ENCODE measurements around the gene UTP20.

UTP20 gene

GRCh38 chr12:101280006-101280505 is at the start of gene UTP20:
Gene UTP20 (plus strand): TSS chr12:101280105. CDS start chr12:101280283, 178 bp downstream.
- DNase-seq = peak; percentile 93

- DNase-seq = no peak
Observed at GRCh38 chr12:101230547-101230946, 49.4 kb upstream of the UTP20 start.

GRCh38 chr12:101231636-101232035 is 48.3 kb upstream of the UTP20 start:
- DNase-seq = no peak

DNA sequence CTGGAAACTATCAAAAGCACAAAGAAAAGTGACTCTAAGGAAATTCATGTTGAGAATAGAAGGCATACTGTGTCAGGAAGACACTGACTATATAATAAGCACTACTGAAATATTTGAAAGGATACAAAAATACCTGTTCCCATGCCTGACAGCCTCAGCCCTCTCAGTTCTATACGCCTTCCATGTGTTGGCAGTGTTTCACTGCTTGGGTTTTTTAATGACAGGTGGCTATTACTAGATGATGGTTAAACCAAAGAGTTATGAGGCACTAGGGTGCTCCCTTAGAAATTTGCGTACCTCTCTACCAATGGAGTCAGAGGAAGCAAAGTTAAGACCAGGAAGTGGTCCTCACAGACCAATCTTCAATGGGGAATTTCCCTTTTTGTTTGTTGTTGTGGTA is 44.2 kb upstream of the UTP20 start:
- no peak for DNase-seq

DNA sequence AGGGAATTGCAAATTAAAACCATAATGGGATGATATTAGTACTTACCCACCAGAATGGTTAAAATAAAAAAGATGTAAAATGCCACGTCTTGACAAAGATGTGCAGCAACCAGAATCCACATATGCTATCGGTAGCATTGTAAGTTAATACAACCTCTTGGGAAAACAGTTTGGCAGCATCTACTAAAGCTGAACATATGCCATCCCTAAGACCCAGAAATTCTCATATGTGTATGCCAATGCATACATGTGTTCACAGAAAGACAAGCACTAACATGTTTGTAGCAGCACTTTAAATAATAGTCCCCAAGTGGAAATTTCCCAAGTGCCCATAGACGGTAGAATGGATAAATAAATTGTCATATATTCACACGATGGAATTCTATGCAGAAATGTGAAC is 41.6 kb upstream of the UTP20 start:
- DNase-seq = no peak

DNA sequence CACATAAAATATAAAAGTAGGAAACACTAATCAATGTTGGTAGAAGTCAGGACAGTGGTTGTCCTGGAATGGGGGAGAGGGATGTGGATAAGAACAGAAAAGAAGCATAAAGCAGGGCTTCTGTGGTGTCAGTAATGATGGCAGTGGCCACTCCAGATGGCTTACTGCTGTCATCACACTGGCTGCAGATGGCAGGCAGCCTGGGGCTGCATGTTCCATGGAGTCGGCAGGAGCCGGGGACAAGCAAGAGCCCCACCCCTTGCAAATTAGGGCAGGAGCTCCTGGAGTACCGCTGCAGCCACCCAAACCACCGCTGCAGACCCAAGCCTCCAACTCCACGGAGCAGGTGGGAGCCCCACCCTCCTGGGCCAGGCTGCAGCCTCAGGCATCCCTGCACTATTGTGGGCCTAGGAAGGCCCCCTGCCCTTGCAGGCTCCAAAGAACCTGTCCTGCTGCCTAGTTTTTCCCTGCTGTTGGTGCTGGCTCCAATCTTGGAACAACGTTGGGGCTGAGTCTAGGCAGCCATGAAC is 41.0 kb upstream of the UTP20 start:
- no peak for DNase-seq

GRCh38 chr12:101243074-101243473 is 36.8 kb upstream of the UTP20 start:
- no peak for DNase-seq

DNA sequence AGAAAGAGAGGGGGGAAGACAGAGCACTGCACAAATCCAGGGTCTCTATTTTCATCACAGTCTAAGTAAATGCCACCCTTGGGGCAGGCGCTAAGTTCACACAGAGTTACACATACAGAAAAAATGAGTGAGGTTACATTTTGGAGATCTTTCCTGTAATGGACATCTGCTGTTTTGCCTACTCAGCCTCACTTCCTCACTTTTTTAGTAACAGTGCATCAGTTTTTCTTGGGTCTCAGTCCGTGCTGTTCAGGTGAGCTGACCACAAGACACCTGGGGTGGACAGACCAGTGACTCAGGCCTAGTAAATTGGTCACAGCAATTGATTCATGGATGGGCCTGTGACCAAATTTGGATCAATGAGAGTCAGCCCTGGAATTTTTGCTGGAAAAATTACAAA is 36.3 kb upstream of the UTP20 start:
- no peak for DNase-seq

- DNase-seq = no peak
Observed at GRCh38 chr12:101256266-101256665, 23.6 kb upstream of the UTP20 start.

- DNase-seq = no peak
Observed at GRCh38 chr12:101257357-101257756, 22.5 kb upstream of the UTP20 start.

DNA sequence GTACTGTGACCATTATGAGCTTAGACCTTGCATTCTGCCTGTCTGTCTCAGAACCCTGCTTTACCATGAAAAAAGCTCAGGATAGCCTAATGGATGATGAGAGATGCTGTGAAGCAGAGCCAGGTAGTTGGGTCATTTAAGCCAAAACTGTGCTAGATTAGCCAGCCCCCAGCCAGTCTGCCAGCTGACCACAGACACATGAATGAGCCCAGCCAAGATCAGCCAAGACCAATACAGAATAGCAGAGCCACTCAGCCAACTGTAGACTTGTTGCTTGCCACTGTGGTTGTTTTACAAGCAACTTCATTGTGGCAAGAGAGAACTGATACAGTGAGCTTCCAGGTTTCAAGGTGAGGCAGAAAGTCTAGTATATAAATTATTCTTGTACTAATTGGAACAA is 12.8 kb upstream of the UTP20 start:
- no peak for DNase-seq

GRCh38 chr12:101276433-101276832 is 3.5 kb upstream of the UTP20 start:
- DNase-seq = no peak

- no peak for DNase-seq
Observed at GRCh38 chr12:101277443-101277842, 2.5 kb upstream of the UTP20 start.

- DNase-seq = no peak
Observed at GRCh38 chr12:101287357-101287756, 7.5 kb downstream of the UTP20 start.

GRCh38 chr12:101297661-101298060 is 17.8 kb downstream of the UTP20 start:
- no peak for DNase-seq

- DNase-seq = no peak
Observed at GRCh38 chr12:101298426-101298825, 18.5 kb downstream of the UTP20 start.

- DNase-seq = no peak
Observed at GRCh38 chr12:101299346-101299745, 19.4 kb downstream of the UTP20 start.

GRCh38 chr12:101299931-101300330 is 20.0 kb downstream of the UTP20 start:
- no peak for DNase-seq

GRCh38 chr12:101302741-101303140 is 22.8 kb downstream of the UTP20 start:
- no peak for DNase-seq

GRCh38 chr12:101305226-101305779 is 25.4 kb downstream of the UTP20 start:
- DNase-seq = no peak

DNA sequence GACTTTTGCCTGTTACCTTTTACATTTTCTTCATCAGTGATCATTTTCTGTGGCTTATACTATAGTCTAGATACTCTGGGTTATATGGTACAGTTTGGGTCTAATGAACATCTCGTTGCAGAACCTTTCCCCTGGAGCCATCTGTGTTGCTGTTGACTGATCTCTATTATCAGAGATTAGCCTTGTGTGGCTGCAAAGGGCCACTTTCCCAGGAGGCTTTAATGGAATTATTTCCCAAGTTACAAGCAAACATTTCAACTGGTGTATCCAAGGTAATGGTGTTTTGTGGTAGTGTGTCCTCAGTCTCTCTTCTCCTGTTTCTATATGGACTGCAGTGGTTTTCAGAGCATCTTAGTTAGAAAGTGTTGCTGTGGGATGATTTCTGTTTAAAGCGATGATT is 25.9 kb downstream of the UTP20 start:
- DNase-seq = no peak

DNA sequence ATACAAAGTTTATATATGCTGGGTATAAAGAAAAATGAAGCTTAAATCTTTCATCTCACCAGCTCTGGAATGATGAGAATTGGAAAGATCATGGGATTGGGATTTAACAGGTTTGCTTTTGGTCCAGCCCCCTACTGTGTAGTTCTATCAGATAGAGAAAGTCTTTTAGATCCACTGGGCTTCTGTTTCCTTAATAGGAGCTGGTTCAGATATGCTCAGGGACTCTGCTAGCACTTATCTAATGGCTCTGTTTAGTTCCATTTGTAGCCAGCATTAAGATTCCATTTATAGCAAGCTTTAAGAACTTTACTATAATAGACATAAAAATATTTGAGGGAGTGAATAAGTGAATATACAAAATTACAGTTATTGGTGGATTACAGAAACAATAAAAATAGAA is 42.6 kb downstream of the UTP20 start:
- DNase-seq = no peak

DNA sequence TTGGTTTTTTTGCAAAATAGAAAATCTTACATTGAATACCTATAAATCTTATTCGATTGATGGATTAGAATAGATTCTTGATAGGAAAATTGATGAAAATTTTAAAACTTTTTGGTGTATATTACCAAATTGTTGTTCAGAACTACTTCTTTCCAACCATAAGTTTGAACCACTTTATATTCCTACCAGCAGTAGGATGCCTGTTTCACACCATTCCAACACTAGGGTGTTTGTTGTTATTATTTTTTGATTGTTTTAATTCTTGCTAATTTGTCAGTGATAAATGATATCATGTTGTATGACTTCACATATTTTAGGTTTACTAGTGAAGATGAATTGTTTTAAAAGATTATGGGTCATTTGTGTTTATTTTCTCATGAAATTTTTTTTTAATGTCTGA is 43.4 kb downstream of the UTP20 start:
- DNase-seq = no peak

GRCh38 chr12:101325590-101325989 is 45.7 kb downstream of the UTP20 start:
- no peak for DNase-seq

- no peak for DNase-seq
Observed at GRCh38 chr12:101327051-101327450, 47.1 kb downstream of the UTP20 start.

Measured in CD4-positive, alpha-beta T cell treated with Interleukin-12 subunit alpha and Interleukin-12 subunit beta, for 1 hour (primary cell).